ENCODE measurements around the gene SIK1. TPM values are rescaled to one million over a fixed set of nuclear protein-coding genes. Genes with fewer than 3 reads are reported as not detected.
"Not testable (repeated sequence)": the region's sequence is repeated elsewhere in the genome, so short reads cannot be mapped to it uniquely, and the experiment has no call there.

The SIK1 gene
- 1 to 10 TPM in 1 of 3 donors, under 1 TPM in 1, not detected in 1; 0.08 to 1.2 TPM for polyA plus RNA-seq

DNA sequence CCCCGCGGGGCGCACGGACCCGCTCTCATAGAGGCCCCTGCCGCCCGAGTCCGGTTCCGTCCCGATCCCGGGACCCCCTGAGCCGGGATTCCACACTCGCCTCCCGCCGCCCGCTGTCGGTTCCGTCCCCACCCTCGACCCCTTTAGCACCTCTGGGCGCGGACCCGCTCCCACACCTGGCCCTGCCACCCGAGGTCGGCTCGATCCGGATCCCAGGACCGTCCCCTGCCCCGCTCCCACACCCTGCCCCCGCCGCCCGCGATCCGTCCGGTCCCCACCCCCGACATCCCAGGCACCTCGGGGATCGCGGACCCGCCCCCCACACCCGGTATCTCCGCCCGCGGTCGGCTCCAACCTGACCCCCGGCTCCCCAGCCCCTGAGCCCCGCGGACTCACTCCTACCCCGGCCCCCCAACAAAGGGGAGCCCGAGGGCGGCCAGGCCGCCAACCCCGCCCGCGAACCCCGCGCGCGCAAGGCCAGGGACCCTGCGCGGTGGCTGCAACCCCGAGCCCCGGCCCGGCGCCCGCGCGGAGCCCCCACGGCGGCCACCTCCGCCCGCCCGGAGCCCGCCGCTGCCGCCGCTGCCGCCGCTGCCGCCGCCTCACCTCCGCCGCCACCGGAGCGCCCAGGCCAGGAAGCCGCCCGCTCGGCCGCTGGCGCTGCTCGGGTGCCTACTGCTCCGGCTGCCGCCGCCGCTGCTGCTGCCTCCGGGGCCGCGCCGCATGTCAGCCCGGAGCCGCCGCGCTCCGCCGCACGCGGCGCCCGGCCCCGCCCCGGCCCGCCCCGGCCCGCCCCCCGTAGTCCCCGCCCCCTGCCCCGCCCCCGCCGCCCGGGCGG, at the start of gene SIK1:
Gene SIK1, minus strand, starts transcription at position 728 of the 838 bp plus-strand sequence. CDS start 953 bp downstream, outside the sequence.
- not testable (repeated sequence) for H3K27ac Mint-ChIP-seq; H3K9me3 Mint-ChIP-seq; H3K36me3 Mint-ChIP-seq; H3K4me3 Mint-ChIP-seq; H3K4me1 Mint-ChIP-seq; H3K27me3 Mint-ChIP-seq (ENCODE audit: low read depth in 3 of 3); DNase-seq

DNA sequence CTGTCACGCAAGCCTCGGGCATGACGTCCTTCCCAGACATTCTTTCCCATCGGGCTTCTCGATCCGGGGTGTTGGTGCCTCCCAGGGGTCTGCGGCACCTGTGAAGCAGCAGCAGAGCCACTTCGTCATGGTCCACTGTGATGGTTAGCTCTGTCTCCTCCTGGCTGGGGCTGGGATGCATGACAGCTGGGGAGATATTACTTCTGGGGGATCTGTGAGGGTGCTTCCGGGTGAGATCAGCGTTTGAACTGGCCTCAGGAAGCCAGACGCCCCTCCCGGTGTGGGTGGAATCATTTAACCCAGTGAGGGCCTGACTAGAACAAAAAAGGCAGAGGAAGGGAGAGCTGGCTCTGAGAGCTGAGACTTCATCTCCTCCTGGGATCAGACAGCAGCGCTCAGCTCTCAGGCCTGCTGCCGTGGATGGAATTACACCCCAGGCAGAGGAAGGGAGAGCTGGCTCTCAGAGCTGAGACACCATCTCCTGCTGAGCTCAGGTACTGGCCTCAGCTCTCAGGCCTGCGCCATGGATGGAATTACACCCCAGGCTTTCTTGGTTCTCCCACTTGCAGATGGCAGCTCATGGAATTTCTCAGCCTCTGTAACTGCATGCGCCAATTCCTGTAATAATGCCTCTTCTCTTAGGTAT, 44.8 kb upstream of the SIK1 start:
- not testable (repeated sequence) for H3K27me3 Mint-ChIP-seq (ENCODE audit: low read depth in 3 of 3); H3K4me1 Mint-ChIP-seq; DNase-seq; H3K36me3 Mint-ChIP-seq; H3K27ac Mint-ChIP-seq; H3K9me3 Mint-ChIP-seq; H3K4me3 Mint-ChIP-seq

DNA sequence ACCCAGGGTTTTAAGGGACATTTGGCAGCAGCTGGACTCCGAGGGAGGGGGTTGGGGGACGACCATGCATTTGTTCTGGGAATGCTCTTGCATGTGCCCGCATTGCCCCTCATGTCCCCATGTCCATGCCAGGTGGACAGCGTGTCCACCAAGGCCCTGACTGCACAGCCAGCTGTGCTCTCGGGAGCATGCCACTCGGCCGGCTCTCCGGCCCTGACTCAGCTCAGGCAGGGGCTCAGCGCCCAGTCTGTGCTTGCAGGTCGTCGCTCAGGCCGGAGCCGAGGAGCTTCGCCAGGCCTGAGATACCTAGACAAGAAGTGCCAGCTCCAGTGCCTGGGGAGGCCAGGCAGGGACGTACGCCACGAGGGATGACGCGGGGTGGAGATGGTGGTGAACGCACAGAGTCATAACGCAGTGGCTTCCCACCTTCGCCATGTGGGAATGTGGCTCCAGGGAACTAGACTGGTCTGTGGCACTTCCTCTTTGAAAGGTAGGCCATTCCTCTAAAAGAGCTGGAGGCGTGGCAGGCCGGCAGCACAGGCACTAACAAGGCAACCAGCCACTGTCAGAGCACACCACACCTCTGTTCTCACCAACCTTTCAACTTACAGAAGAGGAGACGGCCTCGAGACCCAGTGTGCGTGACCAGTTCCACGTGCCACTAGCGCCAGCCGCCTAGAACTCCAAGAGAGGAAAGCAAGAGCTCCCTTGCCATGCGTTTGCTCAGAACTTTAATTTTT, 43.0 kb upstream of the SIK1 start:
- H3K9me3 Mint-ChIP-seq; H3K36me3 Mint-ChIP-seq; H3K27ac Mint-ChIP-seq; H3K27me3 Mint-ChIP-seq (ENCODE audit: low read depth in 3 of 3); DNase-seq; H3K4me1 Mint-ChIP-seq; H3K4me3 Mint-ChIP-seq: not testable (repeated sequence)

DNA sequence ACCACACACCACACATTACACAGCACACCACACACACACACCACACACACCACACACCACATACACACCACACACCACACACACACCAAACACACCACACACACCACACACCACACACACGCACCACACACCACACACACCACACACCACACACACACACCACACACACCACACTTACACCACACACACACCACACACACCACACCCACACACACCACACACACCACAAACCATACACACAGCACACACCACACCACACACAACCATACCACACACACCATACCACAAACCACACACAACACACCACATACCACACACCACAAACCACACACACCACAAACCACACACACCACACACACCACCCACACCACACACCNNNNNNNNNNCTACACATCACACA, 40.9 kb upstream of the SIK1 start:
- H3K4me3 Mint-ChIP-seq: peak overlapping the region in 4 of 5 donors; percentile 13 to 68 (median 42)
- peaks cover 0 to 3% of the 10 kb centered on the region in 2 donors for H3K4me1 Mint-ChIP-seq
- H3K27me3 Mint-ChIP-seq (ENCODE audit: low read depth in 3 of 3): peaks cover 5 to 6% (median 6%) of the 10 kb centered on the region in 3 donors
- DNase-seq: peak; percentile 3 to 21 (median 11)
- peak overlapping the region in 5 of 6 donors; percentile 57 to 92 (median 78) for H3K27ac Mint-ChIP-seq
- no peaks in the 10 kb centered on the region for H3K36me3 Mint-ChIP-seq
- H3K9me3 Mint-ChIP-seq: peaks cover 0 to 4% (median 0%) of the 10 kb centered on the region in 6 donors

DNA sequence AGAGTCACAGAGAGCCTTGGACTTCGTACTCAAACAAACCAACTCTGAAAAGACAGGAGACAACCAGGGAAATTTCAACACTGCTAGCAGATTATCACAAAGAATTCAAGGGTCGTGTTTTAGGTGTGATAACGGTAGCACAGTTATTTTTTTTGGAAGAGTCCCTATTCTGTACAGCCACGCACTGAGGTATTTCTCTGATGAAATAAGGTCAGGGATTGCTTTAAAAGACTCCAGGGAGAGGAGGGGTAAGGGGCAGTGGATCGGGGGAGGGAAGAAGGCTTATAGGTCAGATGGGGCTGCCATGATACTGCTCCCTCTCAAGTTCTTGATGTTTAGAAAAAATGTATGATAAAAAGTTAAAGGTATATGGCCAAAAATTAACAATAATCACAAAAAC, 38.2 kb upstream of the SIK1 start:
- not testable (repeated sequence) for H3K4me1 Mint-ChIP-seq; H3K27ac Mint-ChIP-seq; H3K9me3 Mint-ChIP-seq; DNase-seq; H3K27me3 Mint-ChIP-seq (ENCODE audit: low read depth in 3 of 3); H3K36me3 Mint-ChIP-seq; H3K4me3 Mint-ChIP-seq

DNA sequence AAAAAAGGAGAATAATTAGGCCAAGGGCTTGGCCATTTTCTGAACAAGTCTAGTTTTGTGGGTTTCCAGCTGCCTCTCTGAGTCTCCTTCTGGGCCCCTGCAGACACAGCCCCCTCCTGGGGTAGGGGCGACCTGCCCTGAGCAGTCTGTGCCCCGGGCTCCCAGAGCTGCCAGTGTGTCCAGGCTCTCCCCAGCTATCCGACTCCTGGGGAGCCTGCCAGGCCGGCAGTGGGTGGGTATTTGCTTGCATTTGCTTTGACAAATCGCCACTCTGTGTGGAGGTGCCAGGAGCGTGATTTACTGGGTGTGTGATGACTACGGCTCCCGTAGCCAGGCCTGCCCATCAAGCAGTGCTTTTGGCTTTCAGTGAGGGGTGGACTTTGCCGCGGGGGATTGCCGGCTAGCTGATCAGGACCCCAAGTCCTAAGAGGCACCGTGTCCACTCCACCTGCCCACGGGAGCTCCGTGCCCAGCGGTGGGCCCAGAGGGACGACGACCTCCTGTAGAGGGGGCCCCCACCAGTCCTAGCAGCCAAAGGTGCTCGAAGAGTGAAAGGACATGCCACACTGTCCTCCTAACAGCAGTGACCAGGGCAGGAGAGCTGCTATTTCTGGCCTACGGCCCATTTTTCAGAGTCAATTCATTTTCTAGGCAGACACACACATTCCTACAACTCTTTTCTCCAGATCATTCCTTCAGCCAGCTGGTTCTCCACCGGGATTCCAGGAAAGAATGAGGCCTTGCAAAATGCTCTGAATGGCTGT, 36.7 kb upstream of the SIK1 start:
- H3K27me3 Mint-ChIP-seq (ENCODE audit: low read depth in 3 of 3); H3K4me3 Mint-ChIP-seq; H3K4me1 Mint-ChIP-seq; H3K27ac Mint-ChIP-seq; H3K36me3 Mint-ChIP-seq; H3K9me3 Mint-ChIP-seq; DNase-seq: not testable (repeated sequence)

DNA sequence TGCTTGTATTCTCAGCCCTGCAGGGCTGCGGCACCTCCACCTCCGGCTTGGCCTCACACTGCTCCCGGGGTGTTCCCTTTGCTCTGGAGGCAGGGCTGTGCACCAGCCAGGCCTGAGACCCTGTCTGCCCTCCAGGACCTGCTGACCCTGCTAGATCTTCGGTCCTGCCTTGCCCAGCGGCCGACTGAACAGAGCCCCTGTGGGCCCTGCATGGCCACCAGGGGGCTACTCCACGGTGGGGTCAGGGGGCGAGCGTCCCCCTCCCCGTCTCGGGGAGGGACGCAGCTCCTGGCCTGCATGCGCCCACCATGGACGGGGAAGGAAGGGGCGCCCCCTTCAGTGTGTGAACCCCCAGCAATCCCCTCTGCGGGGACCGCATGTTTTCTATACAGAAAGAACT, 36.0 kb upstream of the SIK1 start:
- not testable (repeated sequence) for DNase-seq; H3K4me1 Mint-ChIP-seq; H3K27me3 Mint-ChIP-seq (ENCODE audit: low read depth in 3 of 3); H3K36me3 Mint-ChIP-seq; H3K9me3 Mint-ChIP-seq; H3K27ac Mint-ChIP-seq; H3K4me3 Mint-ChIP-seq

DNA sequence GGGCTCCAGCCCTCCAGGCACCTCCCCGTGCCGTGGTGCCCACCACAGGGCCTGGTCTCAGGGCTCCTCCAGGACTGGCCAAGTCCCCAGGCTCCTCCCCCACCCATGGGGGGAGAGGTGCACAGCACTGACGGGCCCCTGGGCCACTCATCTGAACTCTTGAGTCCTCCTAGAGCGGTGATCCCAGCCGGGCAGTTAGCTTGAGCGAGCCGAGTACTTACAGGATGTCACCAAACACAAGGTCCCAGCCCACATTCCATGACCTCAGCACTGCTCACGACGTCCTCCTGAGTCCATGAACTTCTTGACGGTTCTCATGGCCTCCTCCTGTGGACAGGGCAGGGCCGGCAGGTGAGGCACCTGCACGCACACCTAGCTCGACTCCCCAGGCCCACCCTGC, 33.5 kb upstream of the SIK1 start:
- not testable (repeated sequence) for H3K36me3 Mint-ChIP-seq; H3K4me3 Mint-ChIP-seq; H3K27me3 Mint-ChIP-seq (ENCODE audit: low read depth in 3 of 3); H3K9me3 Mint-ChIP-seq; H3K4me1 Mint-ChIP-seq; DNase-seq; H3K27ac Mint-ChIP-seq

DNA sequence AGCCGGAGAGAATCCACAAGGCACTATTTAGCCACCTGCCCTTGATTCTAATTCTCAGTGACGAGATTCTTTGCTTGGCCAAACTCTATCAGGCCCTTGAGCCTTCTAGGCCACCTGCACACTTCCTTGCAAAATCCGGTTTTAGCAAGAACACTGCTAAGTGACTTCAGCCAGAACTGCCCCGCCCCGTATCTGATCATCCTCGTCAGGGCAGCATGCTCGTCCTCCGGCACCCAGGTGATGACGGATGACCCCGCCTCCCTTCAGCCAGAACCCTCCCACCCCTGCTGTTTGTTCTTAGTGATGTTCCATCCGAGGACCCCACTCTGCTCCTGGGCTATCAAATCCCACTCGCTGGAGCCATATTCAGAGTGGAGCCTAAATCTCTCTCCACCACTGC, 32.1 kb upstream of the SIK1 start:
- not testable (repeated sequence) for H3K4me1 Mint-ChIP-seq

DNA sequence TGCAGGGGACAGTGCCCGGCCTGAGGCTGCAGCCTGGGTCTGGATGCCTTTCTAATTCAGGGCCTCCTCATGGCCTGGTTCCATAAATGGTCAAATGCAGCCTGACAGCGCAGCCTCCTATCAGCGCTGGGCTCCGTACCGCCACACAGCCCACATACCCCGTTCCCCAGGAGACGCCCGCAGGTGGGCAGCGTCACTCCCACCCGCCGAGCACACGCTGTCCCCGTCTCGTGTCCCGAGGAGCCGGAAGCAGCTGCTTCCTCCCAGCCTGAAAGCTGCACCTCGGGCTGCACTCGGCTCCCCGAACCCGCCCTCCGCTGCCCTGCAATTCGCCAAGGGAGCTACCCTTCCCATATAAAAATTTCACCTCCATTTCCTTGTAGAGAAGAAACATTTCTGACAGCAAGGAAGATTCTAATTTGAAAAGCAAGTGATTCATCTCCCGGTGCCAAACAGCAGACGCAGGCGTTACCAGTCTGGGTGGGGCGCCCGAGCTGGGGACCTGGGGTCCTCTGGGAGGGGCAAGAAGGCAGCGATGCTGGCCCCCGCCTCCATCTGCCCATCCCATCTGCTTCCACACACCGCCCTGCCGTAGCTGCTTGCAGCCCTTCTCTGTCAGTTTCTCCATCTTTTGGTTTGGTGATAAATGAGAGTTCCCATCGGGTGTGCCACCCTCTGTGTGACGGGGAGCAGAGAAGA, 29.8 kb upstream of the SIK1 start:
- DNase-seq; H3K4me3 Mint-ChIP-seq; H3K4me1 Mint-ChIP-seq; H3K27me3 Mint-ChIP-seq (ENCODE audit: low read depth in 3 of 3); H3K27ac Mint-ChIP-seq; H3K9me3 Mint-ChIP-seq; H3K36me3 Mint-ChIP-seq: not testable (repeated sequence)

More for the DNA sequence above, 32.1 kb upstream of the SIK1 start:
- DNase-seq; H3K4me3 Mint-ChIP-seq; H3K27ac Mint-ChIP-seq; H3K9me3 Mint-ChIP-seq; H3K27me3 Mint-ChIP-seq (ENCODE audit: low read depth in 3 of 3); H3K36me3 Mint-ChIP-seq: not testable (repeated sequence)

DNA sequence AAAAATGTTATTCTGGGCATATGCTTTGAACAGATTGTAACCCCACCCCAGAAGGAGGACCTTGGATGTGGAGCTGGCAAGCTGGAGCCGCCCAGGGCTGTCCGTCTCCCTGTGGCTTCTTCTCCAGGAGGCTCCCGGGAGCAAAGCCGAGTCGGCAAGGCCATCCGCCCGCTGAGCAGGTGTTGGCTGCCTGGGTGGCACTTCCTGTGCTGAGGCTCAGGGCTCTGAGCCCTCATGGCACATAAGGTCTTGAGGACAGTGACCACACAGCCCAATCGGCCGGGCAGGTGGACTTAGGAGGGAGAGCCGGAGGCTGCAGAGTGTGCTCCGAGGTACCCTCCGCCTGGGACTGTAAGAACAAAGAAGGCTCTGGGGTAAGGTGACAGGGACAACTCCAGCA, 28.8 kb upstream of the SIK1 start:
- not testable (repeated sequence) for H3K27me3 Mint-ChIP-seq (ENCODE audit: low read depth in 3 of 3); H3K4me1 Mint-ChIP-seq; H3K27ac Mint-ChIP-seq; H3K4me3 Mint-ChIP-seq; H3K36me3 Mint-ChIP-seq; DNase-seq; H3K9me3 Mint-ChIP-seq

DNA sequence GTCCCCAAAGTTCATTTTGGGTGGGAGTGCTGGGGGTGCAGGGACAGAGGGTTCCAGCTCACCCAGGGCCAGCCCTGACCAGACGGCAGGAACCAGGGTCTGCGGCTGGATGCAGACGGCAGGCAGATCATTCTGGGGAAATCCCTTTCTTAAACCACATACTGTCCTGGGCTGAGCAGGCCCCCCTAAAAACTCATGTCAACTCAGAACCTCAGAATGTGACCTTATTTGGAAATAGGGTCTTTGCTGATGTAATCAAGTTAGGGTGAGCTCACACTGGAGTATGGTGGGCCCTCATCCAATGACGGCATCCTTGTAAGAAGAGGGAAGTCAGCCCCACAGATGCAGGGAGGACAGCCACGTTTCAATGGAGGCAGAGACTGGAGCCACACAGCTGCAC, 27.2 kb upstream of the SIK1 start:
- H3K4me3 Mint-ChIP-seq; H3K36me3 Mint-ChIP-seq; H3K4me1 Mint-ChIP-seq; H3K27me3 Mint-ChIP-seq (ENCODE audit: low read depth in 3 of 3); H3K27ac Mint-ChIP-seq; DNase-seq; H3K9me3 Mint-ChIP-seq: not testable (repeated sequence)

DNA sequence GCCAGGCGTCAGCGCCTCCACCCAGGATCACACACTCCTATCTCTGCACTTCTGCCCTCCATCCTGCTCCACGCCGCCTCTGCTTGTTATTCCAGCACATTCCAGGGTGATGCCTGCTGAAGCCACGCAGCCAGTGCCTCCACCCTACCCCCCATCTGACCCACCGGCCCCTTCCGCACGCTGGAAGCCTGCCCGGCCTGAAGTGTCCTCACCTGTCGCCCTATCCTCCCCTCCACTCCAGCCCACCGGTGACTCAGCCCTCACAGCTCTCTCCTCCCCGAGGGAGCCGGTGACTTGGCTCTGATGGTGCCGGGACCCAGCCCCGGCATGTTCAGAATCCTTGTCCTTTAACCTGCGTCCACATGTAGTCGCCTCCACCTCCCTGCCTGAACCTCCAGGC, 24.9 kb upstream of the SIK1 start:
- not testable (repeated sequence) for H3K4me1 Mint-ChIP-seq; H3K36me3 Mint-ChIP-seq; H3K9me3 Mint-ChIP-seq; DNase-seq; H3K4me3 Mint-ChIP-seq; H3K27ac Mint-ChIP-seq; H3K27me3 Mint-ChIP-seq (ENCODE audit: low read depth in 3 of 3)

Measured in immature natural killer cell (primary cell).